HCT116 (cell line): ENCODE results near the gene PRRT1. TPM values are rescaled to one million over a fixed set of nuclear protein-coding genes. Genes with fewer than 3 reads are reported as not detected.

Source experiments
- ATAC-seq: fragments of 200-7000 bp; cut with Tn5 transposase; 2 replicates; pipeline ENCODE4 v1.9.1; 2020; ENCODE audit warnings: mild to moderate bottlenecking, moderate library complexity
- BruUV-seq: library from RNA; stranded (reverse); fragments of 400-500 nt; replicated peaks from 2 replicates; lab custom pipeline; 2021; lab: Mats Ljungman, UMichigan
- CTCF ChIA-PET: fragments of 300-600 bp; sonication (Branson Sonifier 250); formaldehyde crosslinking; loops from one replicate; lab custom pipeline; 2021; ENCODE audit warnings: antibody characterized with exemption; lab: Charles Lee
- POLR2A ChIA-PET: fragments of 300-600, 350-600 bp; sonication (Branson Sonifier 250); formaldehyde crosslinking; loops from one replicate; lab custom pipeline; 2021; ENCODE audit warnings: antibody characterized with exemption; lab: Charles Lee
- RAD21 ChIA-PET, 2 experiments: fragments of 300-600 bp; sonication (Branson Sonifier 250); formaldehyde crosslinking; loops; one replicate each; lab custom pipeline; 2023; ENCODE audit warnings: low total read pairs in 2 of 2; ENCODE audit not compliant: uncharacterized antibody in 2 of 2, unreplicated experiment in 2 of 2, low non-redundant PET in 1 of 2; lab: Charles Lee
- DNase-seq: peaks from one replicate; pipeline ENCODE4 v3.0.0-alpha.2; 2010; ENCODE audit warnings: low read depth, low spot score
- H2AFZ ChIP-seq: fragments of 200-600 bp; shearing (Covaris generic), sonication (generic); 2 replicates; pipeline ENCODE4 v1.6.1; 2017; ENCODE audit warnings: low read depth, mixed run types, mixed read lengths, antibody characterized with exemption, low read length; ENCODE audit not compliant: poor library complexity, severe bottlenecking
- H3K27ac ChIP-seq: 2 replicates; pipeline ENCODE4 v1.5.1; 2012; ENCODE audit warnings: low read depth, low read length
- H3K27me3 ChIP-seq: fragments of 200-600 bp; sonication (generic); 2 replicates; pipeline ENCODE4 v1.6.1; 2016; ENCODE audit warnings: mixed run types, low read length, mixed read lengths; ENCODE audit not compliant: insufficient read depth
- H3K36me3 ChIP-seq, 2 experiments: fragments of 200-500 bp in 1 of 2; fragments of 200-600 bp in 1 of 2; sonication (Bioruptor generic) in 1 of 2; sonication (generic) in 1 of 2; 2 replicates each; pipeline versions ENCODE4 v1.5.1 to v1.6.1; 2014 to 2016; ENCODE audit warnings: low read length in 2 of 2, inconsistent platforms in 1 of 2, mixed read lengths in 1 of 2, mixed run types in 1 of 2; ENCODE audit not compliant: insufficient read depth in 2 of 2, control insufficient read depth in 1 of 2
- H3K4me1 ChIP-seq, 2 experiments: fragments of 200-600 bp in 1 of 2; sonication (generic) in 1 of 2; 2 replicates each; pipeline versions ENCODE4 v1.5.1 to v1.6.1; 2012 to 2017; ENCODE audit warnings: low read length in 2 of 2, inconsistent platforms in 1 of 2, mild to moderate bottlenecking in 1 of 2, mixed read lengths in 1 of 2, mixed run types in 1 of 2, moderate library complexity in 1 of 2; ENCODE audit not compliant: insufficient read depth in 2 of 2, control insufficient read depth in 1 of 2
- H3K4me2 ChIP-seq: fragments of 200-600 bp; sonication (generic); 2 replicates; pipeline ENCODE4 v1.6.1; 2017; ENCODE audit warnings: mixed run types, low read length, mixed read lengths
- H3K4me3 ChIP-seq, 2 experiments: fragments of 200-600 bp in 1 of 2; sonication (generic) in 1 of 2; replicated peaks in 1 of 2; 2 replicates each; pipeline ENCODE4 v1.5.1; 2011 to 2016; ENCODE audit warnings: low read length in 2 of 2, control low read depth in 1 of 2, low read depth in 1 of 2, mild to moderate bottlenecking in 1 of 2, mixed read lengths in 1 of 2, mixed run types in 1 of 2
- H3K79me2 ChIP-seq: fragments of 200-600 bp; sonication (generic); 2 replicates; pipeline ENCODE4 v1.6.1; 2017; ENCODE audit warnings: mild to moderate bottlenecking, mixed run types, low read length, moderate library complexity, mixed read lengths; ENCODE audit not compliant: insufficient read depth
- H3K9ac ChIP-seq: fragments of 200-600 bp; sonication (generic); 2 replicates; pipeline ENCODE4 v1.6.1; 2016; ENCODE audit warnings: low read length, mixed read lengths
- H3K9me2 ChIP-seq: fragments of 200-600 bp; sonication (generic), shearing (Covaris generic); 2 replicates; pipeline ENCODE4 v1.6.1; 2017; ENCODE audit warnings: mixed run types, mild to moderate bottlenecking, moderate library complexity; ENCODE audit not compliant: insufficient read depth
- H3K9me3 ChIP-seq, 2 experiments: fragments of 200-500 bp in 1 of 2; fragments of 200-600 bp in 1 of 2; sonication (Bioruptor generic) in 1 of 2; sonication (generic) in 1 of 2; 2 replicates each; pipeline ENCODE4 v1.6.1; 2014 to 2017; ENCODE audit warnings: low read length in 2 of 2, mixed read lengths in 2 of 2, inconsistent platforms in 1 of 2, low read depth in 1 of 2, mild to moderate bottlenecking in 1 of 2, mixed run types in 1 of 2, moderate library complexity in 1 of 2; ENCODE audit not compliant: control insufficient read depth in 1 of 2, insufficient read depth in 1 of 2
- H4K20me1 ChIP-seq: fragments of 200-600 bp; sonication (generic), shearing (Covaris generic); 2 replicates; pipeline ENCODE4 v1.6.1; 2017; ENCODE audit warnings: mixed run types, mild to moderate bottlenecking, moderate library complexity; ENCODE audit not compliant: insufficient read depth
- ATF3 ChIP-seq: IDR thresholded peaks from 2 replicates; pipeline ENCODE4 v1.6.1; 2012
- CBX3 ChIP-seq: IDR thresholded peaks from 2 replicates; pipeline ENCODE4 v1.6.1; 2012; ENCODE audit warnings: low read depth
- CEBPB ChIP-seq: IDR thresholded peaks from 2 replicates; pipeline ENCODE4 v1.6.1; 2012; ENCODE audit warnings: low read depth
- EZH2 ChIP-seq: fragments of 200-600 bp; sonication (generic); IDR thresholded peaks from 2 replicates; pipeline ENCODE4 v1.6.1; 2017; ENCODE audit warnings: antibody characterized with exemption, mixed run types
- FOSL1 ChIP-seq: IDR thresholded peaks from 2 replicates; pipeline ENCODE4 v1.6.1; 2012; ENCODE audit warnings: low read depth
- JUND ChIP-seq: IDR thresholded peaks from 2 replicates; pipeline ENCODE4 v1.6.1; 2012
- POLR2AphosphoS5 ChIP-seq: IDR thresholded peaks from 2 replicates; pipeline ENCODE4 v1.6.1; 2011; ENCODE audit warnings: mild to moderate bottlenecking, low read depth, low read length, moderate library complexity
- RAD21 ChIP-seq: IDR thresholded peaks from 2 replicates; pipeline ENCODE4 v1.6.1; 2012; ENCODE audit warnings: low read depth, mild to moderate bottlenecking
- REST ChIP-seq: IDR thresholded peaks from 2 replicates; pipeline ENCODE4 v1.6.1; 2012; ENCODE audit warnings: low read depth
- SIN3A ChIP-seq: IDR thresholded peaks from 2 replicates; pipeline ENCODE4 v1.6.1; 2012; ENCODE audit warnings: low read depth
- SP1 ChIP-seq: IDR thresholded peaks from 2 replicates; pipeline ENCODE4 v1.6.1; 2012; ENCODE audit warnings: low read depth
- SRF ChIP-seq: IDR thresholded peaks from 2 replicates; pipeline ENCODE4 v1.6.1; 2012; ENCODE audit warnings: low read depth
- TCF7L2 ChIP-seq: IDR thresholded peaks from 2 replicates; pipeline ENCODE4 v1.7.0; 2011; ENCODE audit warnings: borderline replicate concordance, inconsistent platforms; ENCODE audit not compliant: insufficient read depth, insufficient read length; ENCODE audit errors: extremely low read depth
- ZBTB33 ChIP-seq: IDR thresholded peaks from 2 replicates; pipeline ENCODE4 v1.6.1; 2011; ENCODE audit warnings: mild to moderate bottlenecking, low read length, moderate library complexity; ENCODE audit not compliant: insufficient replicate concordance; ENCODE audit errors: extremely low read depth
- ZFX ChIP-seq: fragments of 450-650 bp; IDR thresholded peaks from 2 replicates; pipeline ENCODE4 v1.6.1; 2017
- ZNF274 ChIP-seq: fragments of 200-500 bp; sonication (Bioruptor generic); IDR thresholded peaks from 2 replicates; pipeline ENCODE4 v1.6.1; 2014; ENCODE audit warnings: mild to moderate bottlenecking, low read depth, low read length, inconsistent platforms
- intact Hi-C: fragments of 100-400 bp; cut with micrococcal nuclease; formaldehyde crosslinking; loops from 2 replicates; pipeline ENCODE4 v1.10.0; 2022
- total RNA-seq: library from RNA; stranded (reverse); gene quantifications from one replicate; pipeline ENCODE4 v1.2.1, GENCODE V29; 2021; ENCODE audit not compliant: unreplicated experiment

PRRT1 gene
- total RNA-seq, 1 experiment from 2014 or later: 6.1 TPM

- H3K79me2 ChIP-seq: peaks cover 11% of the 10 kb centered on the region
- H3K4me1 ChIP-seq: peaks cover 12 to 22% of the 10 kb centered on the region in 2 experiments
- H3K9me3 ChIP-seq: no peaks in the 10 kb centered on the region
- ChIA-PET RAD21 (no interaction called here), POLR2A (interaction anchor here (0.7 kb wide), 1 partner anchor 21 kb away, joined by 3 read pairs; no protein-coding TSS in a partner anchor)
- ATAC-seq: no peak
- H3K4me3 ChIP-seq: no peak overlapping the region
- TF ChIP-seq ZBTB33: no peak
- no peak for TF ChIP-seq POLR2AphosphoS5
- TF ChIP-seq ZFX: no peak
- TF ChIP-seq RAD21: no peak
- TF ChIP-seq TCF7L2: no peak
- no peak for TF ChIP-seq ATF3
- no peak for TF ChIP-seq REST
- no peak for TF ChIP-seq SRF
- no peak for TF ChIP-seq SP1
- TF ChIP-seq CEBPB: no peak
- TF ChIP-seq FOSL1: no peak
- no peak for TF ChIP-seq ZNF274
- no peak for TF ChIP-seq CBX3
- no peak for TF ChIP-seq SIN3A
- TF ChIP-seq JUND: no peak
- no peak for TF ChIP-seq EZH2
- TF ChIP-seq, all 23 proteins: peak for 0
- no peak overlapping the region for H2AFZ ChIP-seq
- DNase-seq: no peak
- no peaks in the 10 kb centered on the region for H3K27me3 ChIP-seq
- H3K4me2 ChIP-seq: no peak overlapping the region
- CTCF ChIA-PET: no interaction called here
- H3K9me2 ChIP-seq: no peaks in the 10 kb centered on the region
- H3K9ac ChIP-seq: no peak overlapping the region
- H4K20me1 ChIP-seq: no peaks in the 10 kb centered on the region
- no peaks in the 10 kb centered on the region for H3K36me3 ChIP-seq
- intact Hi-C loops: no loop called here
- no TSS peak for BruUV-seq
- no peak overlapping the region for H3K27ac ChIP-seq
Observed at GRCh38 chr6:32149932-32150870, 1.5 kb downstream of the PRRT1 start.
